HG03469 (cell line): ENCODE data around the gene IL22RA2.

Source experiments
- ATAC-seq: cut with Tn5 transposase; IDR thresholded peaks from one replicate; pipeline ENCODE4 v1.9.1; 2021; ENCODE audit warnings: mild to moderate bottlenecking, moderate library complexity, moderate number of reproducible peaks; ENCODE audit not compliant: unreplicated experiment

Gene IL22RA2

DNA sequence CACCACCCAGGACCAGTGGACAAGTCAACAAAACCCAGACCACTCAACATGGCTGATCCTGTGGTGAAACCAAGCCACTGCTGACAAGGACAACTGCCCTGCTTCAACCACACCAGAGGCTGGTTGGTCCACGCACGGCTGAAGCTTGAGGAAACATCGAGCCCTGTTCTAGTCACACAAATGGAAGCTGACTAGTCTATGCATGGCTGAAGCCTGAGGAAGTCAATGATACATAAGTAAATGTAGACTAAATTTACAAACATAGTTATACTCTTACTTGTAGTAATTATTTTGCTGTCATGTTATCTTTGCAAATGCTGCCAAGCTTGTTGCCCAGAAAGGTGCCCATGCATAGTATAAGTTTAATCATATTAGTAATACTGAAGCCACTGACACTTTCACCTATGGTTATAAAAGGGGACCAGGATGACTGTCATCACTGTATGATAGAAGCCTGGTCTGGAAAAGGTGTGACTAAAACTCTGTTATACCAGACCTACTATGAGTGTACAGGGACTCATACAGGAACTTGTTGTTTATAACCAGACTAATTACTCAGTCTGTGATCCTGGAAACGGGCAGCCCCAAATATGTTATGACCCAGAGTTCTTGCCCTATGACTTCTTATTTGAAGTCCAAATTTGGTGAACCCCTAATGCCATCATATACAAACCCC is 5.6 kb downstream of the IL22RA2 start:
- ATAC-seq, result no peak

DNA sequence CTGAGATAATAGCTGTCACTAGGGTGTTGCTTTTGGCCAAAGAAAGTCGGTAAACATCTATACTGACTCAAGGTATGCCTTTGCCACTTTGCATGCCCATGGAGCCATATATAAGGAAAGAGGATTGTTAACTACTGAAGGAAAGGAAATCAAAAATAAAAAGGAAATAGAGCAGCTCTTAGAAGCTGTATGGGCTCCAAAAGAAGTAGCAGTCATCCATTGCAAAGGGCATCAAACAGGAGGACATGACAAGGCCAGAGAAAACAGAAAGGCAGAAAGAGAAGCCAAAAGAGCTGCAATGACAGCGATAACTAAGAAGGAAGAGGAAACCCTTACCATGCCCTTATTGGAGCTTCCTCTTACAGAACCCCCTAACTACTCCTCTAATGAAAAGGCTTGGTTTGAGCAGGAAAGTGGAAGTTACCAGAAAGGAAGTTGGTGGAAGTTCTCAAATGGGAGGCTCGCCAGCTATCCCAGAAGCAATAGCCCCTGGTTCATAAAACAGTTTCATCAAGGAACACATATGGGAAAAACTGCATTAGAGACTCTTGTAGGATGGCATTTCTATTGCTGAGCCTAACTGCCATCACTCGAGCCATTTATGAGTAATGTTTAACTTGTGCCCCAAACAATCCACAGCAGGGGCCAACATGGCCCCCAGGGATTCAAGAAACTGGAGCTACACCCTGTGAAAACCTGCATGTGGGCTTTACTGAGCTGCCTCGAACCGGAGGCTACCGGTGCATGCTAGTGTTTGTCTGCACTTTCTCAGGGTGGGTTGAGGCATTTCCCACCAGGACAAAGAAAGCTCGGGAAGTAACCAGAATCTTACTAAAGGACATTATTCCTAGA is 7.0 kb downstream of the IL22RA2 start:
- no peak for ATAC-seq

- no peak for ATAC-seq
Observed at GRCh38 chr6:137165375-137166246, 7.8 kb downstream of the IL22RA2 start.

DNA sequence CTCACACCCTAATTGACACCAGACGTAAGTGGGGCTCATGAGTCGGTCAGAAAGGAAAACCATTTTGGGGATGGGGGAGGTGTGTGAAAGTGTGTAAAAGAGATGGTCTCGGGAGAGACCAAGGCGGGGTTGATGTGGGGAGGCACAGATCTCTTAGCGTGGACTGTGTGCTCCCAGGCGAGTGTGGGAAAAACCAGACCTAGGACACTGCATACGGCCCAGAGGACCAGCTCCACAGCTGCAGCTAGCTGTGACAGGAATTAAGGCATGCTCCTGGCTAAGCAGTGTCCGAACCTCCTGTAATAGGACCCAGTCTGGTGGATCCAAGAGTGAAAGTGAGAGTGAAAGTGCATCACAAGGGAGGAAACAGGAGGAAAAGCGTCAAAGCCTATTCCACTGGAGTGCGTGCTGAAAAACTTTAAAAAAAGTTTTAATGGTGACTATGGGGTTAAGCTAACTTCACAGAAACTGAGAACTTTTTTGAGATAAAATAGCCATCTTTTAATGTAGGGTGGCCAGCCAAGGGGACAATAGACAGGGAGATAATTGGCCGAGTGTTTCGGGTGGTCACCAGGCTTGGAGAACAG is 9.6 kb downstream of the IL22RA2 start:
- no peak for ATAC-seq

DNA sequence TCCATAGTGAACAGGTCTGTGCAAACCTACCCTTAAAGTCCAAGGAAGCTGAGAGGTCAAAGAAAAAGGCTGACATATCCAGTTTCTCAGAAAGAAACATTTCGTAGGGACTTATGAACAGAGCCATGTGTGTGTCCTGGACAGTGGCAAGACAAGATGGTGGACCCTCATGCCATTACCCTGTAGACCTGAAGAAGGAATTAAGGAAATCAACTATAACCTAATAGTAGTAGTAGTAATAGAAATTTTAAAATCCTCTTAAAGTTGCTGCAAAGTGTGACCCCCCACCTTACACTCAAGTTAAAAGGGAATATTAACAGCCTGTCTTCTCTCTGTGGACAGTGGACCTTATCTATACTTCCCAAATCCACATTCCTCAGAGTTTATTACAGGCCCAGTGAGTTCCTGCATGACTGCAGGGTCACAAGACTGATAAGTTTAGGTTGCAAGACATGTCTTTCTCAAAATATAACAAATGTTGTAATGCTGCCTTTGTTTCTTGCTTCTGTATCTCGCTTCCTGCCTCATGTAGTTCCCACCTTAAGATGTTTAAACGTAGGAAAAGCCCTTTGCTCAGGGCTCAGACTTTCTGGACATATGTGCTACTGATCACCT is 10.6 kb downstream of the IL22RA2 start:
- no peak for ATAC-seq

DNA sequence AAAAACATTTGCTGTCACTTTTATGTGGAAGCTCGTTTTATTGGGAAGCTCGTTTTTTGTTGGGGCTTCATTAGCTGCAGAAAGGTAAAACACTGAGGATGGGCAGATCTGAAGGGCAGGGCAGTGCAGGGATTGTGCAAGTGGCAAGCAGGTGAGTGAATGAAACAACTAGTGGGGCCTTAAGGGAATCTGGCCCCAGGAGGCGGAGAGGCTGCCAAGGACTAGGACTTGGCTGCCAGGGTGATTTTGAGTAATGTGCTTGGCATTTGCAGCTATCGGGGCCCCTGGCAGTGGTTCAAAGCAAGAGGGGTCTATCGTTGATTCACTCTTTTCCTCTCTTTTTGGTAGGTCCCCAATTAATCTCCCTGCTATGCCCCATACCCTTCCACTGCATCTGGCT is 11.5 kb downstream of the IL22RA2 start:
- no peak for ATAC-seq

GRCh38 chr6:137160763-137161162 is 12.7 kb downstream of the IL22RA2 start:
- ATAC-seq, result no peak

DNA sequence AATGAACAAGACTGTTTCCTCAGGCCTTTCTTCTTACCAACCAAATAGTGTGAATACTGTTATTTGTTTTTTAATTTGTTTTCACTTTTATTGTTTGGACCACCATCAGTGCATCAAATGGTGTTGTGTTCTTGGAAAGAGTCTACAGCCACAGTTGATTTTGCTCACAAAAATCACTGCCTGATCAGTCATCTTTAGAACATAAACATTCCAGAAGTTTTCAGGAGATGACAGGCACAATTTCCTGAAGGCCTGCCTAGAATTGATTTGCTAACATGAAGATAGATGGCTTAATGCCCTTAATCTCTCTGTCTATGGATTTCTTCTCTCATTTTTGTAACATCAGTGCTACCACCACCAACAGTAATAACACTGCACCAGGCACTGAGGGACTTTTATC is 13.5 kb downstream of the IL22RA2 start:
- no peak for ATAC-seq

DNA sequence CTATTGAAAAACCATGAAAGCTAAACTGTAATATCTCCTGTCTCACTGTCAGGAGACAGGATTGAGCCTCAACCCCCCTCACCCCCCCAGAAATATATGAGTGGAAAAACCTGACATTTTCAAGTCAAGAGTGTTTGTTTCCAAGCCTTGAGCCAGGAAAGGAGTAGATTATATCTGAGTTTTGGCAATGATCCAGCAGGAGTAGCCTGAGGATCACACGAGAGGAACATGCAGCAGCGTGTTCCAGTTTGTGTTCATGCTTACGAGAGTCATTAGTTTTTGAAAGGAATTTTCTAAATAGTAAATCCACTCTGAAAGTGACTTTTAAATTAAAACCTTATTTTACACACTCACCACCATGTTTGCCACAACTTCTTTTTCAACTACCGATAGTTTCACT is 15.8 kb downstream of the IL22RA2 start:
- ATAC-seq, result no peak

DNA sequence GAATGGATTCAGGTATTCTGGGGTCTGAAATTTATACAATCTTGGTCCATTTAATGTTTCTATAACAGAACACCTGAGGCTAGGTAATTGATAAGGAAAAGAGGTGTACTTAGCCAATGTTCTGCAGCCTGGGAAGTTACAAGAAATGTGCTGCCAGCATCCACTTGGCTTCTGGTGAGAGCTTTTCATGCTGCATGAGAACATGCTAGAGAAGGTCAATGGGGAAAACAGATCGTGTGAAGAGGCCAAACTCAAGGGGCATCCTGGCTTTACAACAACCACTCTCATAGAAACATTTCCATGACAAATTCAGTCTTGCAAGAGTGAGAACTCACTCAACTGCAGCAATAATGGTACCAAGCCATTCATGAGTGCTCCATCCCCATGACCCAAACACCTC is 16.8 kb downstream of the IL22RA2 start:
- ATAC-seq, result no peak

GRCh38 chr6:137155830-137156229 is 17.6 kb downstream of the IL22RA2 start:
- ATAC-seq, result peak; percentile 70

DNA sequence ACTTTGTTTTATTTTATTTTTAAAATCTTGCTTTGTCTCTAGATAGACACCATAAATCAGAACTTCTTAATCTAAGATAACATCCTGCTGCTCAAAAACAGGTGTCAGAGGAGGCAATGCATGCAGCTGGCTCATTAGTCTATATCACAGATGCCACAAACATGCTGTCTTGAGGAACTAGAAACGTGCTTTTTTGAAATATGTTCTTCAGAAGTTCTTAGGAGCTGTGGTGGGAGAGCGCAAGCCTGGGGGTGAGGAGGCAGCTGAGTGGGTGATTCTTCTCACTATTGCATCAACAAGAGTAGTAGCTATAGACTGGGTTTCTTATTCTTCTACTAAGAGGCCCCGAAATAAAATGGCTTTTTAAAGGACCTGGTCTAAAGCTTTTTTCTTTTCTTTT is 23.4 kb downstream of the IL22RA2 start:
- no peak for ATAC-seq

GRCh38 chr6:137149035-137149393 is 24.4 kb downstream of the IL22RA2 start:
- ATAC-seq, result no peak

DNA sequence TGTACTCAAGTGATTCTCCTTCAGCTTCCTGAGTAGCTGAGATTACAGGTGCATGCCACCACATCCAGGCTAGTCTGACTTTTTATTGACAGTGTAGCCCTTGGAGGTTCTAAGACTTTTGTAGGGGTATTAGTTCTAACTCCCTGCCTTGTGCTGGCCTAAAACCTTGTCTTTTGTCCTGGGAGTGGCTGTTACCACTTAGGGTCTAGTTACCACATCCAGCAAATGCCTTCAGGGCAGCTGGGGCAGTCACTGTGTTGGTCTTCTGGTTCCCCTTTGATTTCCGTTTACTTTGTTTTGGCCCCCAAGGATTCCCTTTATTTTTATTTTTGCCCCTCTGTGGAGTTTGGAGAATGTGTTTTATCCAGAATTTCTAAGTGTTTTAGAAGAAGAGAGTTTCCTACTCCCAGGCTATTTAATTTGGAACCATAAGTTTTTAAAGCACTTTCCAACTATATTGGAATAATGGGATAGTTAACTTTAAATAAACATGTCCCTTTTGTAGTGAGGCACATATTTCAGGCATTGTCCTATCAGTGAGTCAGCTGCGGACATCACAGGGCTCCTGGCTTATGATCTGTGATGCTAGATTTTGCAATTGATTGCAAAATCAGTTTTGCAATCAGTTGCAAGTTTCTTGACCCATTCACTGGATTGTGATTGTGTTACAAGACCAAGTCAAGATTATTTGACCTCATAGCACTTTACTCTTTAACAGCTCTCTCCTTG is 25.0 kb downstream of the IL22RA2 start:
- ATAC-seq, result no peak

DNA sequence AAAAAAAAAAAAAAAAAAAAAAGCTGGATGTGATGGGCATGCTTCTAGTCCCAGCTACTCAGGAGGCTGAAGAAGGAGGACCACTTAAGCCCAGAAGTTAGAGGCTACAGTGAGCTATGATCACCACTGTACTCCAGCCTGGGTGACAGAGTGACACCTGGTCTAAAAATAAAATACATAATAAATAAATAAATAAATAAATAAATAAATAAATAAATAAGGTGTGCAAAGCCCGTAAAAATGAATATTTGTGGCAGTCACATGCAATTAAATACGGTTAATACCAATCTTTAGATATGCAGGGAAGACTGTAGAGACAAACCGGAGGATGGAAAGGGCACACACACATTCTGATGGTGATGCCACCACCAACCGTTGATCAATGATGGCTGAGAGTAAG is 26.2 kb downstream of the IL22RA2 start:
- no peak for ATAC-seq

DNA sequence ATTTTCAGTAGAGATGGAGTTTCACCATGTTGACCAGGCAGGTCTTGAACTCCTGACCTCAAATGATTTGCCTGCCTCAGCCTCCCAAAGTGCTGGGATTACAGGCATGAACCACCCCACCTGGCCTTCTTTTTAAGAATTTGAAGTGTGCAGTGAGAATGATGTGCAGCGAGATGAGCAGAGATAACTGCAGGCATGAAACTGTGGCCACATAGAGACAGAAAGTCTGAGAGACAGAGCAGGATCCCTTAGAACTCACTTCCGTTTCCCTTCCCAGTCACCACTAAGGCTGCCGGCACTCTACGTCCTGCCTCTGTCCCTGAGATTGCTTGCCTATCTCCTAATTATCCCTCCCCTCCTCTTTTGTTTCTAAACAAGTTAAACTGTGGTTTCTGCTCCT is 27.2 kb downstream of the IL22RA2 start:
- ATAC-seq, result no peak

DNA sequence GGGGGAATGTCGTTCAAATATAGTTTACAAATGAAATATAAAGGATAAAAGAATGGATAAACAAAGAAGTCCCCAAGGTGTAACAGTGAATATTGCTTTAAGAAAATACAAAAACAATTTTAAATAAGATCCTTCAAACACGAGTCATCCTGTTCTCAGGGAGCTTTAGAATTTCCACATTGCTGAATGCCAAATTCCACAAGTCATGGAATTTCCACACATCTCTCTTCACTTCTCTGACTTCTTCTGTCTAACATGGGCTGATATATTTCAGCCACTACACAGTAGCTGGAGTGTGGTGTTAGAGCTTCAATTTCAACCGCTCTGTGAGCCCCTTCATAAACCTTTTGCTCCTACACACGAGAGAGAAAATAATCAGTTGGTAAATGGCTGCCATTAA is 28.0 kb downstream of the IL22RA2 start:
- no peak for ATAC-seq

DNA sequence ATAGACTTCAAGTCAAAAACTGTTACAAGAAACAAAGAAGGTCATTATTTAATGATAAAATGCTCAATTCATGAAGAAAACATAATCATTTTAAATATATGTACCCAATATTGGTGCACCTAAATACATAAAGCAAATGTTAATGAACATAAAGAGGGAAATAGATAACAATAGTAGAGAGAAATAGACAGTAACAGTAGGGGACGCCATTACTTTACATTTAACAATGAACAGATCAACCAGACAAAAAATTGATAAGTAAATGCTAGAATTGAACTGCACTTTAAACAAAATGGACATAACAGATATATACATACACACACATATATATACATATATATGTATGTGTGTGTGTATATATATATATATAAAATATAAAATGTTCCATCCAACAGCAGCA is 37.4 kb downstream of the IL22RA2 start:
- no peak for ATAC-seq

GRCh38 chr6:137134483-137134882 is 39.0 kb downstream of the IL22RA2 start:
- no peak for ATAC-seq

DNA sequence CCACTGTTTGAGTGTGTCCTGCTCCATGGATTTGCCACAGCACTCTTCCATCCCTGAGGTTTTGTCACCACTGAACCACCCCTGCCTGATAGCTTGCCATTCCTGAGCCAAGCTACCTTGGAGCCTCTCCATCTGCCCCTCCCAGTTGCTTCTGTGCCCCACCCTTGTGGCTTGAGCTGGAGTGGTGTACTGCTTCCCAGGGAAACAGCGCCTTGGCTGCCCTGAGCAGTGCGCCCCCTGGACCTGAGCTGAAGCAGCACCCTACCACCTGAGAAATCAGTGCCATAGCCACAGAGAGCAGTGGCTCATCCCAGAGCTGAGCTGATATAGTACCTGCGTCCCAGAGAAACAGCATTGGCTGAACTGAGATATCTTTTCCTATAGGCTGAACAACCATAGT is 40.3 kb downstream of the IL22RA2 start:
- ATAC-seq, result no peak
